HepG2 (cell line): ENCODE measurements around the gene FANCL. TPM values are rescaled to one million over a fixed set of nuclear protein-coding genes. Genes with fewer than 3 reads are reported as not detected.
A peak's percentile ranks its signal among the peaks of the same experiment; 100 is the strongest.

Experiments
- FOXA3 ChIP-seq: IDR thresholded peaks from 2 replicates; pipeline ENCODE4 v1.6.1; 2016; ENCODE audit warnings: missing genetic modification reagents, missing compliant biosample characterization
- HDAC1 ChIP-seq: sonication (generic); formaldehyde crosslinking; IDR thresholded peaks from 2 replicates; pipeline ENCODE4 v1.5.1; 2020; ENCODE audit warnings: mild to moderate bottlenecking, missing genetic modification reagents
- MAFF ChIP-seq: IDR thresholded peaks from 2 replicates; pipeline ENCODE4 v1.6.1; 2011; ENCODE audit warnings: low read depth, low read length, improper control_type of control experiment
- MAFK ChIP-seq, 2 experiments: IDR thresholded peaks in 1 of 2; conservative IDR thresholded peaks in 1 of 2; 2 replicates each; pipeline ENCODE4 v1.6.1; 2011; ENCODE audit warnings: improper control_type of control experiment in 2 of 2, low read length in 2 of 2
- MED13 ChIP-seq: sonication (generic); formaldehyde crosslinking; IDR thresholded peaks from 2 replicates; pipeline ENCODE4 v1.5.0; 2020; ENCODE audit warnings: missing genetic modification reagents
- PCBP2 ChIP-seq: fragments of 200-400 bp; formaldehyde crosslinking; optimal IDR thresholded peaks from 2 replicates; pipeline ENCODE3; 2018; ENCODE audit warnings: low read length, low read depth; ENCODE audit not compliant: poor library complexity, severe bottlenecking
- SKI ChIP-seq: fragments of 450-650 bp; IDR thresholded peaks from one replicate; pipeline ENCODE4 v1.6.1; 2018; ENCODE audit warnings: mild to moderate bottlenecking; ENCODE audit not compliant: partially characterized antibody
- ZBTB4 ChIP-seq: sonication (generic); formaldehyde crosslinking; IDR thresholded peaks from 2 replicates; pipeline ENCODE4 v1.4.0; 2020; ENCODE audit warnings: missing genetic modification reagents, mild to moderate bottlenecking, borderline replicate concordance
- ZIK1 ChIP-seq: sonication (generic); formaldehyde crosslinking; IDR thresholded peaks from 2 replicates; pipeline ENCODE4 v1.5.0; 2020; ENCODE audit warnings: mild to moderate bottlenecking, low read depth, missing genetic modification reagents, borderline replicate concordance
- ZNF282 ChIP-seq: fragments of 450-650 bp; IDR thresholded peaks from 2 replicates; pipeline ENCODE4 v1.6.1; 2018; ENCODE audit not compliant: partially characterized antibody
- ZNF558 ChIP-seq: sonication (generic); formaldehyde crosslinking; IDR thresholded peaks from 2 replicates; pipeline ENCODE4 v1.9.0; 2022; ENCODE audit warnings: mild to moderate bottlenecking, missing genetic modification reagents, borderline replicate concordance
- ZNF7 ChIP-seq: IDR thresholded peaks from 2 replicates; pipeline ENCODE4 v1.6.1; 2016; ENCODE audit warnings: missing biosample characterization, missing genetic modification reagents
- ZNF800 ChIP-seq: sonication (generic); formaldehyde crosslinking; IDR thresholded peaks from 2 replicates; pipeline ENCODE4 v1.4.0; 2020; ENCODE audit warnings: missing genetic modification reagents
- ZNF839 ChIP-seq: sonication (generic); formaldehyde crosslinking; IDR thresholded peaks from 2 replicates; pipeline ENCODE4 v1.4.0; 2020; ENCODE audit warnings: missing genetic modification reagents, mild to moderate bottlenecking, borderline replicate concordance
- ZNF878 ChIP-seq: sonication (generic); formaldehyde crosslinking; IDR thresholded peaks from 2 replicates; pipeline ENCODE4 v1.8.1; 2023; ENCODE audit warnings: mild to moderate bottlenecking, missing genetic modification reagents, moderate library complexity
- ZNF883 ChIP-seq: sonication (generic); formaldehyde crosslinking; IDR thresholded peaks from 2 replicates; pipeline ENCODE4 v1.5.1; 2020; ENCODE audit warnings: mild to moderate bottlenecking, missing genetic modification reagents; ENCODE audit errors: not compliant biosample characterization
- polyA plus RNA-seq, 8 experiments: library from polyadenylated mRNA; depleted of rRNA in 3 of 8; stranded (reverse) in 7 of 8; unstranded in 1 of 8; fragments of >200 nt; fragmentation: Illumina TruSeq in 4 of 8; extraction: Trizol in 4 of 8; gene quantifications; 2 replicates each; pipeline versions ENCODE4 v1.2.1 to v1.2.3, GENCODE V29; 2011 to 2016; ENCODE audit warnings: low read depth in 4 of 8, missing spikeins in 1 of 8, mixed read lengths in 1 of 8; ENCODE audit not compliant: insufficient read depth in 1 of 8
- total RNA-seq, 5 experiments: library from RNA; depleted of rRNA; stranded (reverse); fragments of >200 nt; fragmentation: Illumina TruSeq; extraction: Trizol; gene quantifications; 2 replicates each; pipeline ENCODE4 v1.2.3, GENCODE V29; 2016; ENCODE audit warnings: low read depth in 1 of 5
- TF ChIP-seq, protein P1 (sequence below): sonication (generic); formaldehyde crosslinking; IDR thresholded peaks from 2 replicates; pipeline ENCODE4 v1.4.0; 2020; ENCODE audit warnings: missing genetic modification reagents
- TF ChIP-seq, protein P2 (sequence below): sonication (generic); formaldehyde crosslinking; conservative IDR thresholded peaks from 2 replicates; pipeline ENCODE4 v1.5.0; 2020; ENCODE audit warnings: missing genetic modification reagents
- TF ChIP-seq, protein P3 (sequence below): sonication (generic); formaldehyde crosslinking; IDR thresholded peaks from 2 replicates; pipeline ENCODE4 v1.8.0; 2022; ENCODE audit warnings: missing genetic modification reagents, mild to moderate bottlenecking, borderline replicate concordance

FANCL gene
- total and polyA plus RNA-seq, 2 of the 13 experiments (the other 11 are each of a cell fraction or from before 2014, with no cell fraction given): 40.7 to 66.8 TPM

GRCh38 chr2:58204195-58204959 is 36.7 kb downstream of the FANCL start (continued):
- TF ChIP-seq, protein P1, sequence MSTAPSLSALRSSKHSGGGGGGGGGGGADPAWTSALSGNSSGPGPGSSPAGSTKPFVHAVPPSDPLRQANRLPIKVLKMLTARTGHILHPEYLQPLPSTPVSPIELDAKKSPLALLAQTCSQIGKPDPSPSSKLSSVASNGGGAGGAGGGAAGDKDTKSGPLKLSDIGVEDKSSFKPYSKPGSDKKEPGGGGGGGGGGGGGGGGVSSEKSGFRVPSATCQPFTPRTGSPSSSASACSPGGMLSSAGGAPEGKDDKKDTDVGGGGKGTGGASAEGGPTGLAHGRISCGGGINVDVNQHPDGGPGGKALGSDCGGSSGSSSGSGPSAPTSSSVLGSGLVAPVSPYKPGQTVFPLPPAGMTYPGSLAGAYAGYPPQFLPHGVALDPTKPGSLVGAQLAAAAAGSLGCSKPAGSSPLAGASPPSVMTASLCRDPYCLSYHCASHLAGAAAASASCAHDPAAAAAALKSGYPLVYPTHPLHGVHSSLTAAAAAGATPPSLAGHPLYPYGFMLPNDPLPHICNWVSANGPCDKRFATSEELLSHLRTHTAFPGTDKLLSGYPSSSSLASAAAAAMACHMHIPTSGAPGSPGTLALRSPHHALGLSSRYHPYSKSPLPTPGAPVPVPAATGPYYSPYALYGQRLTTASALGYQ (CRISPR knock-in tag): peak; percentile 49; the same call in 1 of the 2 replicates
- TF ChIP-seq, protein P2, sequence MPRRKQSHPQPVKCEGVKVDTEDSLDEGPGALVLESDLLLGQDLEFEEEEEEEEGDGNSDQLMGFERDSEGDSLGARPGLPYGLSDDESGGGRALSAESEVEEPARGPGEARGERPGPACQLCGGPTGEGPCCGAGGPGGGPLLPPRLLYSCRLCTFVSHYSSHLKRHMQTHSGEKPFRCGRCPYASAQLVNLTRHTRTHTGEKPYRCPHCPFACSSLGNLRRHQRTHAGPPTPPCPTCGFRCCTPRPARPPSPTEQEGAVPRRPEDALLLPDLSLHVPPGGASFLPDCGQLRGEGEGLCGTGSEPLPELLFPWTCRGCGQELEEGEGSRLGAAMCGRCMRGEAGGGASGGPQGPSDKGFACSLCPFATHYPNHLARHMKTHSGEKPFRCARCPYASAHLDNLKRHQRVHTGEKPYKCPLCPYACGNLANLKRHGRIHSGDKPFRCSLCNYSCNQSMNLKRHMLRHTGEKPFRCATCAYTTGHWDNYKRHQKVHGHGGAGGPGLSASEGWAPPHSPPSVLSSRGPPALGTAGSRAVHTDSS (CRISPR knock-in tag): no peak
- TF ChIP-seq PCBP2: no peak
- peak; percentile 16; the same call in 1 of the 2 replicates for TF ChIP-seq MAFF
- no peak for TF ChIP-seq ZNF839 (CRISPR knock-in tag)
- no peak for TF ChIP-seq ZNF878 (CRISPR knock-in tag)
- TF ChIP-seq ZNF558 (CRISPR knock-in tag): no peak
- peak; percentile 23; the same call in 1 of the 2 replicates for TF ChIP-seq ZNF800 (CRISPR knock-in tag)
- no peak for TF ChIP-seq SKI
- TF ChIP-seq ZNF7 (CRISPR knock-in tag): no peak
- TF ChIP-seq, protein P3, sequence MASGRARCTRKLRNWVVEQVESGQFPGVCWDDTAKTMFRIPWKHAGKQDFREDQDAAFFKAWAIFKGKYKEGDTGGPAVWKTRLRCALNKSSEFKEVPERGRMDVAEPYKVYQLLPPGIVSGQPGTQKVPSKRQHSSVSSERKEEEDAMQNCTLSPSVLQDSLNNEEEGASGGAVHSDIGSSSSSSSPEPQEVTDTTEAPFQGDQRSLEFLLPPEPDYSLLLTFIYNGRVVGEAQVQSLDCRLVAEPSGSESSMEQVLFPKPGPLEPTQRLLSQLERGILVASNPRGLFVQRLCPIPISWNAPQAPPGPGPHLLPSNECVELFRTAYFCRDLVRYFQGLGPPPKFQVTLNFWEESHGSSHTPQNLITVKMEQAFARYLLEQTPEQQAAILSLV (CRISPR knock-in tag): no peak
- TF ChIP-seq FOXA3 (CRISPR knock-in tag): peak; percentile 93
- TF ChIP-seq MED13 (CRISPR knock-in tag): no peak
- no peak for TF ChIP-seq ZNF282
- peak; percentile 35 for TF ChIP-seq HDAC1 (CRISPR knock-in tag)
- no peak for TF ChIP-seq ZBTB4 (CRISPR knock-in tag)
- TF ChIP-seq MAFK (conservative IDR thresholded peaks at IDR 0.05 in 1 of 2, IDR thresholded peaks at IDR 0.05 in 1 of 2; ENCODE audit: low read length in 2 of 2): no peak; a peak in 1 of 4 replicates
- no peak for TF ChIP-seq ZIK1 (CRISPR knock-in tag)
- no peak for TF ChIP-seq ZNF883 (CRISPR knock-in tag)
